GM18502 (cell line): ENCODE results near the gene DZANK1.
A peak's percentile ranks its signal among the peaks of the same experiment; 100 is the strongest.
"Not testable (repeated sequence)": the region's sequence is repeated elsewhere in the genome, so short reads cannot be mapped to it uniquely, and the experiment has no call there.

ENCODE experiments used
- ATAC-seq: cut with Tn5 transposase; IDR thresholded peaks from one replicate; pipeline ENCODE4 v1.9.1; 2021; ENCODE audit warnings: mild to moderate bottlenecking; ENCODE audit not compliant: unreplicated experiment, poor library complexity

The DZANK1 gene

GRCh38 chr20:18443886-18444285, 22.9 kb downstream of the DZANK1 start:
- no peak for ATAC-seq

- no peak for ATAC-seq
Measured at GRCh38 chr20:18440403-18440802, 26.4 kb downstream of the DZANK1 start.

- no peak for ATAC-seq
Measured at GRCh38 chr20:18436847-18437246, 30.0 kb downstream of the DZANK1 start.

- no peak for ATAC-seq
Measured at GRCh38 chr20:18431206-18431605, 35.6 kb downstream of the DZANK1 start.

GRCh38 chr20:18430172-18430826, 36.5 kb downstream of the DZANK1 start:
- no peak for ATAC-seq

GRCh38 chr20:18428490-18429173, 38.2 kb downstream of the DZANK1 start:
- no peak for ATAC-seq

GRCh38 chr20:18427214-18427613, 39.6 kb downstream of the DZANK1 start:
- ATAC-seq, result no peak

GRCh38 chr20:18421608-18422007, 45.2 kb downstream of the DZANK1 start:
- no peak for ATAC-seq

GRCh38 chr20:18416486-18416885, 50.3 kb downstream of the DZANK1 start:
- ATAC-seq, result no peak

- no peak for ATAC-seq
Measured at GRCh38 chr20:18414140-18414539, 52.7 kb downstream of the DZANK1 start.

GRCh38 chr20:18412221-18412901, 54.5 kb downstream of the DZANK1 start:
- peak; percentile 33 for ATAC-seq

GRCh38 chr20:18405826-18406225, 61.0 kb downstream of the DZANK1 start:
- no peak for ATAC-seq

GRCh38 chr20:18404172-18404571, 62.7 kb downstream of the DZANK1 start:
- no peak for ATAC-seq

- no peak for ATAC-seq
Measured at GRCh38 chr20:18403269-18403668, 63.6 kb downstream of the DZANK1 start.

- ATAC-seq, result no peak
Measured at GRCh38 chr20:18401305-18401704, 65.5 kb downstream of the DZANK1 start.

- ATAC-seq, result no peak
Measured at GRCh38 chr20:18400460-18400859, 66.4 kb downstream of the DZANK1 start.

GRCh38 chr20:18398713-18399112, 68.1 kb downstream of the DZANK1 start:
- not testable (repeated sequence) for ATAC-seq

- ATAC-seq, result no peak
Measured at GRCh38 chr20:18397030-18397429, 69.8 kb downstream of the DZANK1 start.

- ATAC-seq, result no peak
Measured at GRCh38 chr20:18395544-18395943, 71.3 kb downstream of the DZANK1 start.

GRCh38 chr20:18394363-18394762, 72.5 kb downstream of the DZANK1 start:
- ATAC-seq, result no peak

- ATAC-seq, result no peak
Measured at GRCh38 chr20:18391686-18392085, 75.1 kb downstream of the DZANK1 start.
